IPS-15b (cell line): ENCODE measurements around the gene PPP1R1A.
A peak's percentile ranks its signal among the peaks of the same experiment; 100 is the strongest.

ENCODE experiments used
- H3K27me3 ChIP-seq: one replicate; pipeline ENCODE4 v1.6.1; 2013; ENCODE audit warnings: low read length; ENCODE audit not compliant: control insufficient read depth, insufficient read depth
- H3K36me3 ChIP-seq: one replicate; pipeline ENCODE4 v1.6.1; 2013; ENCODE audit warnings: low read length; ENCODE audit not compliant: control insufficient read depth, insufficient read depth
- H3K4me1 ChIP-seq: one replicate; pipeline ENCODE4 v1.6.1; 2013; ENCODE audit warnings: mild to moderate bottlenecking, low read length; ENCODE audit not compliant: control insufficient read depth, insufficient read depth
- H3K4me3 ChIP-seq: one replicate; pipeline ENCODE4 v1.5.1; 2013; ENCODE audit warnings: low read depth, low read length
- H3K9ac ChIP-seq: one replicate; pipeline ENCODE4 v1.6.1; 2013; ENCODE audit warnings: low read depth, mild to moderate bottlenecking, low read length
- H3K9me3 ChIP-seq: one replicate; pipeline ENCODE4 v1.6.1; 2013; ENCODE audit warnings: mild to moderate bottlenecking, low read length; ENCODE audit not compliant: control insufficient read depth, insufficient read depth

Gene PPP1R1A

GRCh38 chr12:54588110-54588889 is at the start of gene PPP1R1A:
TSS of gene PPP1R1A (minus strand) at chr12:54588659. CDS start at chr12:54588488, 171 bp downstream.
- Histone ChIP-seq H3K4me1 (peaks cover 19% of the 10 kb centered on the region), H3K36me3 (no peaks in the 10 kb centered on the region), H3K4me3 (peak within 1 kb of the TSS; percentile 61), H3K9ac (no peak within 1 kb of the TSS), H3K9me3 (no peaks in the 10 kb centered on the region), H3K27me3 (peaks cover 66% of the 10 kb centered on the region)

GRCh38 chr12:54634795-54635194 is 46.3 kb upstream of the PPP1R1A start, which contains the start of gene LACRT:
TSS of gene LACRT (minus strand) at chr12:54634895. CDS start at chr12:54634841, 54 bp downstream.
- Histone ChIP-seq H3K4me3 (no peak within 1 kb of the TSS), H3K4me1 (peaks cover 2% of the 10 kb centered on the region), H3K9me3 (no peaks in the 10 kb centered on the region), H3K9ac (no peak within 1 kb of the TSS), H3K27me3 (no peaks in the 10 kb centered on the region), H3K36me3 (no peaks in the 10 kb centered on the region)

- H3K9ac ChIP-seq, result no peak overlapping the region
- H3K9me3 ChIP-seq, result peaks cover 6% of the 10 kb centered on the region
- H3K4me1 ChIP-seq, result peaks cover 2% of the 10 kb centered on the region
- no peaks in the 10 kb centered on the region for H3K27me3 ChIP-seq
- H3K4me3 ChIP-seq, result no peak overlapping the region
- no peaks in the 10 kb centered on the region for H3K36me3 ChIP-seq
These were observed 43.7 kb upstream of the PPP1R1A start for GRCh38 chr12:54631988-54632728.

- Histone ChIP-seq H3K9me3 (peaks cover 6% of the 10 kb centered on the region), H3K4me1 (peaks cover 2% of the 10 kb centered on the region), H3K27me3 (no peaks in the 10 kb centered on the region), H3K4me3 (no peak overlapping the region), H3K9ac (no peak overlapping the region), H3K36me3 (no peaks in the 10 kb centered on the region)
These were observed 43.1 kb upstream of the PPP1R1A start for GRCh38 chr12:54631551-54631950.

- no peak overlapping the region for H3K4me3 ChIP-seq
- H3K9ac ChIP-seq, result no peak overlapping the region
- H3K27me3 ChIP-seq, result peaks cover 2% of the 10 kb centered on the region
- peaks cover 2% of the 10 kb centered on the region for H3K4me1 ChIP-seq
- no peaks in the 10 kb centered on the region for H3K36me3 ChIP-seq
- H3K9me3 ChIP-seq, result peaks cover 6% of the 10 kb centered on the region
These were observed 41.5 kb upstream of the PPP1R1A start for GRCh38 chr12:54629925-54630324.

- Histone ChIP-seq H3K9me3 (peaks cover 6% of the 10 kb centered on the region), H3K9ac (no peak overlapping the region), H3K4me3 (no peak overlapping the region), H3K36me3 (no peaks in the 10 kb centered on the region), H3K27me3 (peaks cover 2% of the 10 kb centered on the region), H3K4me1 (peaks cover 2% of the 10 kb centered on the region)
These were observed 39.9 kb upstream of the PPP1R1A start for GRCh38 chr12:54628186-54628846.

GRCh38 chr12:54627304-54627703 is 38.8 kb upstream of the PPP1R1A start:
- peaks cover 6% of the 10 kb centered on the region for H3K9me3 ChIP-seq
- H3K4me3 ChIP-seq, result no peak overlapping the region
- H3K36me3 ChIP-seq, result no peaks in the 10 kb centered on the region
- peaks cover 2% of the 10 kb centered on the region for H3K4me1 ChIP-seq
- H3K9ac ChIP-seq, result no peak overlapping the region
- H3K27me3 ChIP-seq, result peaks cover 2% of the 10 kb centered on the region

- H3K4me1 ChIP-seq, result no peaks in the 10 kb centered on the region
- peaks cover 6% of the 10 kb centered on the region for H3K9me3 ChIP-seq
- H3K27me3 ChIP-seq, result peaks cover 2% of the 10 kb centered on the region
- no peak overlapping the region for H3K4me3 ChIP-seq
- no peak overlapping the region for H3K9ac ChIP-seq
- H3K36me3 ChIP-seq, result no peaks in the 10 kb centered on the region
These were observed 37.1 kb upstream of the PPP1R1A start for GRCh38 chr12:54625598-54625997.

GRCh38 chr12:54624315-54625279 is 36.1 kb upstream of the PPP1R1A start:
- peaks cover 6% of the 10 kb centered on the region for H3K9me3 ChIP-seq
- no peaks in the 10 kb centered on the region for H3K4me1 ChIP-seq
- no peaks in the 10 kb centered on the region for H3K36me3 ChIP-seq
- no peak overlapping the region for H3K4me3 ChIP-seq
- H3K27me3 ChIP-seq, result peaks cover 2% of the 10 kb centered on the region
- H3K9ac ChIP-seq, result no peak overlapping the region

GRCh38 chr12:54622463-54623183 is 34.2 kb upstream of the PPP1R1A start:
- Histone ChIP-seq H3K4me1 (no peaks in the 10 kb centered on the region), H3K36me3 (no peaks in the 10 kb centered on the region), H3K9me3 (peaks cover 2% of the 10 kb centered on the region), H3K4me3 (no peak overlapping the region), H3K9ac (no peak overlapping the region), H3K27me3 (peaks cover 2% of the 10 kb centered on the region)
